AG09309 (cell line): ENCODE data around the gene TACR2.
A peak's percentile ranks its signal among the peaks of the same experiment; 100 is the strongest.

ENCODE experiments used
- DNase-seq: peaks from one replicate; pipeline ENCODE4 v3.0.0-alpha.2; 2010; ENCODE audit warnings: low read depth
- H3K4me3 ChIP-seq: 2 replicates; pipeline ENCODE4 v1.5.1; 2011; ENCODE audit warnings: mild to moderate bottlenecking, low read depth, low read length, moderate library complexity; ENCODE audit not compliant: control insufficient read depth
- TF ChIP-seq, protein P1 (sequence below): IDR thresholded peaks from 2 replicates; pipeline ENCODE4 v1.5.1; 2011; ENCODE audit warnings: mild to moderate bottlenecking, low read depth, low read length, inconsistent platforms; ENCODE audit not compliant: insufficient read depth, control insufficient read depth; ENCODE audit errors: missing control alignments

The TACR2 gene

DNA sequence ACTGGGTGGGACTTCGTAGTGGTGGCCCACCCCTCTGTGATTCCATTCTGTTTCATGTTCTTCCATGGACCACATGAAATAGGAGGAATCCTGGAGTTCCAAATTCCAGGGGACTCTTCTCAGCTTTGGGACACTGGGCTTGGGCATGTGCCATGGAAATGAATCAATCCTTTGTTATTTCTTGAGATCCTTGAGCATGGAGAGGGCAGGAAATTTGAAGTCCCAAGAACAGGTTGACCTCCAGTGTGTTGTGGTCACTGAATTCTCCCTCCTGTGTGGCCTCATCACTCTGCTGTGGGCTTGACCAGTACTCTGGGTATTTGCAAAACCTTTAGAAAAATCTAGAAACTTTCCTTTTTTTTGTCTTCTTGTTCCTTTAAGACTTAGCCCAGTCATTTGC, 22.7 kb downstream of the TACR2 start:
- TF ChIP-seq, protein P1, sequence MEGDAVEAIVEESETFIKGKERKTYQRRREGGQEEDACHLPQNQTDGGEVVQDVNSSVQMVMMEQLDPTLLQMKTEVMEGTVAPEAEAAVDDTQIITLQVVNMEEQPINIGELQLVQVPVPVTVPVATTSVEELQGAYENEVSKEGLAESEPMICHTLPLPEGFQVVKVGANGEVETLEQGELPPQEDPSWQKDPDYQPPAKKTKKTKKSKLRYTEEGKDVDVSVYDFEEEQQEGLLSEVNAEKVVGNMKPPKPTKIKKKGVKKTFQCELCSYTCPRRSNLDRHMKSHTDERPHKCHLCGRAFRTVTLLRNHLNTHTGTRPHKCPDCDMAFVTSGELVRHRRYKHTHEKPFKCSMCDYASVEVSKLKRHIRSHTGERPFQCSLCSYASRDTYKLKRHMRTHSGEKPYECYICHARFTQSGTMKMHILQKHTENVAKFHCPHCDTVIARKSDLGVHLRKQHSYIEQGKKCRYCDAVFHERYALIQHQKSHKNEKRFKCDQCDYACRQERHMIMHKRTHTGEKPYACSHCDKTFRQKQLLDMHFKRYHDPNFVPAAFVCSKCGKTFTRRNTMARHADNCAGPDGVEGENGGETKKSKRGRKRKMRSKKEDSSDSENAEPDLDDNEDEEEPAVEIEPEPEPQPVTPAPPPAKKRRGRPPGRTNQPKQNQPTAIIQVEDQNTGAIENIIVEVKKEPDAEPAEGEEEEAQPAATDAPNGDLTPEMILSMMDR, result no peak
- DNase-seq, result no peak
- no peak overlapping the region for H3K4me3 ChIP-seq

DNA sequence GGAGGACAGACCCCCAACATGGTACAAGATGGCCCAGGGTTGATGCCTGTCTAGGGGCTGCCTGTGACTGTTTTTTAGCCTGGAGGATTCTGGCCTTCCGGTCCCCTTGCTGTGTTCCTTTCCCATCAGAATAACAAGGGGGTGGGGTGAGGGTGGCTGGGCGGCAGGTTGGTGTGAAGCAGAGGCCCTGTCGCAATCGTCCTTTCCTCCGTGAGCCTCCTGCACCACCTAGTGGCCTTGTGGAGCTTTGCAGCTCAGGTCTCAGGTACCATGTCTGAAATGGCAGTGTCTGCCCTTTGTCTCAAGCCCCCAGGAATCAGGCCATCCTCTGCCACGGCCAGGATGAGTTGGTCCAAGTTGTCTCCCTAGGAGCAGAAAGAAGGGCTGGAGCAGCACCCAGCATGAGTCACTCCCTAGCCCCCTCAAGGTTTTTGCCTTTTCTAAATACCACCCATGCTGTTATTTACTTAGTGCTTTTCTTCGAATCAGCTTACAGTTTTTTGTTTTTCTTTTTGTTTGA, 24.2 kb downstream of the TACR2 start:
- peak; percentile 20 for DNase-seq
- TF ChIP-seq, protein P1, result peak; percentile 98
- no peak overlapping the region for H3K4me3 ChIP-seq

DNA sequence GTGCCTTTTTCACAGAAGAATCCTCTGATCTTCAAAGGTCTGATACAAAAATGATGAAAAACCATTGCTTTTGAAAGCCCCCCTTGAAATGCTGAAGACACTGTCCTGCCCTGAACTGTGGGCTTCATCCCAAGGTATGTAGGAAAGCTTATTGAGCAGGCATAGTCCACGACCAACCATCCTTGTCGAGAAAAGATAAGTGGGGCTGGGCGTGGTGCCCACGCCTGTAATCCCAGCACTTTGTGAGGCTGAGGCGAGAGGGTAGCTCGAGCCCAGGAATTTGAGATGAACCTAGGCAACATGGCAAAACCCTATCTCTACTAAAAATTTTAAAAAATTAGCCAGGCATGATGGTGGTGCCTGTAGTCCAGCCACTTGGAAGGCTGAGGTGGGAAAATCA, 25.6 kb downstream of the TACR2 start:
- H3K4me3 ChIP-seq, result no peak overlapping the region
- TF ChIP-seq, protein P1, result no peak
- no peak for DNase-seq

DNA sequence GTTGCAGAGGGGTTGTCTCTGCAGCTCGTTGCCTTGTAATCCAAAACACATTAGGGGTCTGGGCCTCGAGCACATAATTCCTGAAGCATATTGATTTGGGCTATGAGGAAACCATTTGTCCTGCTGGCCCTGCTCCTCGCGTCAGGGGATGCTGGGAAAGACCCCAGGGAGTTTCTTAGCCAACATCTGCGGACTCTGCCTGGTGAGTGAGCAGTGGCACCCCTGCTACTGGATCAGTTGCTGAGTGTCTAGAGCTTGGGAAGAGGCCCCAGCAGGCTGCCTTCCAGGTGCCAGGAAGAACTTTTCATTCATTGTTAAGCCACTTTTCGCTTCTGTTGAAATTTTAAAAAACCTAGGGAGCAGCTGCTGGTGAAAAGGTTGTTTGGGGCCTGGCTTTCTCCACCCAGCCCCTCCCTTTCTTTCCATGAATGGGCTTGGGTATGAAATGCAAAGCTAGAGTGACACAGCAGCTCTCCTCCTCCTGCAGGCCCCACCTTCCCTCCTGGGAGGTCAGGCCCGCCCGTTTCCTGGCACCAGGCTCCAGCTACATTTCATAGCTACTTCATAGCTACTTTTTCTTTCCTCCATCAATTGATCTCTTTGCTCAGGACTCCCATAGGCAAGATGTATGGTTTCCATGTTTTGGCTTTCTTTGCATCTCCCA, 26.8 kb downstream of the TACR2 start:
- TF ChIP-seq, protein P1, result no peak
- H3K4me3 ChIP-seq, result no peak overlapping the region
- DNase-seq, result no peak

DNA sequence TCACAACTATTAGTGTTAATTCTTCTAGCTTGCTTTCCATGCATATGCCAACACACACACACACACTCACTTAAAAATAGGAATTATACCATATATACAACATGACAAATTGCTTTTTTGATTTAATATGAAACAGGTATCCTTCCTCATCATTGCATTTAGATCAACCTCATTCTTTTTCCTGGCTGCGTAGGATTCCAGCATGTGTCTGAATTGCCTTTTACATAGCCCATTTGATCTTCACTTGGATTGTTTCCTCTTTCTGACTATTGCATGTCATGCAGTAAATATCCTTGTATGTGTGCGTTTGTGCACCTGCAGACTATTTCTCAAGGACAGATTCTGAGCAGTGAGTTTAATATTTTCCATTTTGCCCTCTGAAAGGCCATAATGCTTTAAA, 28.2 kb downstream of the TACR2 start:
- TF ChIP-seq, protein P1, result no peak
- DNase-seq, result no peak
- H3K4me3 ChIP-seq, result no peak overlapping the region

DNA sequence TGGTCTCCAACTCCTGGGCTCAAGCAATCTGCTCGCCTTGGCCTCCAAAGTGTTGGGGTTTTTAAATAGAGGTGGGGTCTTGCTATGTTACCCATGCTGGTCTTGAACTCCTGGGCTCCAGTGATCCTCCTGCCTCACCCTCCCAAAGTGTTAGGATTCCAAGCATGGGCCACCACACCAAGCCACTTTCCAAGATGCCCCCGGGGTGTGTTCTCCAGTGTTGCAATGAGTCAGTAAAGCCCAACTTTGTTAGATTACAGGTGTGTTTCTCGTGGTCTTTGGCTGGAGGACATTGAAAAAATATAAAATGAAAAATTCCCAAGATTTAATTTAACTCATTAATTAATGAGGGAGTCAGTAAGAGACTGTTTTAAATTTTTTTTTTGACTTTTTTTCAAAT, 29.2 kb downstream of the TACR2 start:
- H3K4me3 ChIP-seq, result no peak overlapping the region
- TF ChIP-seq, protein P1, result no peak
- no peak for DNase-seq
